Activated naive CD4-positive, alpha-beta T cell treated with anti-CD3 and anti-CD28 coated beads, Interleukin-2, amount 50 U/mL, for 16 hours (primary cell): ENCODE results near the gene GORASP1.
A peak's percentile ranks its signal among the peaks of the same experiment; 100 is the strongest.

Source experiments
- DNase-seq: peaks from one replicate; pipeline ENCODE4 v3.0.0-alpha.2; 2020

The GORASP1 gene

GRCh38 chr3:39140341-39140971 is 33.0 kb upstream of the GORASP1 start:
- DNase-seq = no peak

GRCh38 chr3:39139442-39139841 is 32.0 kb upstream of the GORASP1 start:
- no peak for DNase-seq

GRCh38 chr3:39138804-39139415 is 31.5 kb upstream of the GORASP1 start:
- DNase-seq = no peak

- no peak for DNase-seq
Observed at GRCh38 chr3:39137991-39138803, 30.8 kb upstream of the GORASP1 start.

- DNase-seq = no peak
Observed at GRCh38 chr3:39137435-39137936, 30.1 kb upstream of the GORASP1 start.

- DNase-seq = no peak
Observed at GRCh38 chr3:39136533-39137434, 29.4 kb upstream of the GORASP1 start.

- no peak for DNase-seq
Observed at GRCh38 chr3:39135170-39135805, 27.9 kb upstream of the GORASP1 start.

GRCh38 chr3:39134305-39134704 is 26.9 kb upstream of the GORASP1 start:
- no peak for DNase-seq

- no peak for DNase-seq
Observed at GRCh38 chr3:39133822-39134221, 26.4 kb upstream of the GORASP1 start.

GRCh38 chr3:39133093-39133490 is 25.7 kb upstream of the GORASP1 start:
- DNase-seq = no peak

- DNase-seq = no peak
Observed at GRCh38 chr3:39132096-39133092, 25.0 kb upstream of the GORASP1 start.

- no peak for DNase-seq
Observed at GRCh38 chr3:39130693-39131265, 23.4 kb upstream of the GORASP1 start.

GRCh38 chr3:39130026-39130425 is 22.6 kb upstream of the GORASP1 start:
- DNase-seq = no peak

- DNase-seq = no peak
Observed at GRCh38 chr3:39128951-39129350, 21.5 kb upstream of the GORASP1 start.

GRCh38 chr3:39127908-39128304 is 20.5 kb upstream of the GORASP1 start:
- DNase-seq = no peak

GRCh38 chr3:39127269-39127907 is 20.0 kb upstream of the GORASP1 start:
- no peak for DNase-seq

GRCh38 chr3:39126532-39127071 is 19.2 kb upstream of the GORASP1 start:
- DNase-seq = peak; percentile 48

GRCh38 chr3:39125841-39126500 is 18.5 kb upstream of the GORASP1 start:
- DNase-seq = no peak
